ENCODE results near the gene GUCA1C. TPM values are rescaled to one million over a fixed set of nuclear protein-coding genes. Genes with fewer than 3 reads are reported as not detected.

The GUCA1C gene, protein sequence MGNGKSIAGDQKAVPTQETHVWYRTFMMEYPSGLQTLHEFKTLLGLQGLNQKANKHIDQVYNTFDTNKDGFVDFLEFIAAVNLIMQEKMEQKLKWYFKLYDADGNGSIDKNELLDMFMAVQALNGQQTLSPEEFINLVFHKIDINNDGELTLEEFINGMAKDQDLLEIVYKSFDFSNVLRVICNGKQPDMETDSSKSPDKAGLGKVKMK
- not detected for total RNA-seq

DNA sequence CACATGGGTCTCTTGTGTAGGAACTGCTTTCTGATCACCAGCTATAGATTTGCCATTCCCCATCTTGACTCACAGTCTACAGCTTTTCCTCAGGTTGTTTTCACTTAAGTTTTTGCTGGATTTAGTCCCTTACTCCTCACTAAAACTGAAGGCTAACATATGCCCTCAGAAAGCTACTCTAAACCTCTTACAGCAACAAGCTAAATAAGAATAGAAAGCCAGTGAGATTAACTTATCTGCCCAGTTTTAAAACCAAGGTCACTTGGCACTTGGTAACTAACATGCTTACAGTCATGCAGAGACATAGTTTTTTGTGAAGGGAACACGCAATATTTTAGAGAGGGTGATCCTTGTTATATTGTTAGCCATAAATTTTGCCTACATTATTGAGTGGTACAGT lies at the start of gene GUCA1C:
TSS of gene GUCA1C (minus strand) at position 180 of the 400 bp plus-strand sequence. CDS start at position 63, 117 bp downstream.
- intact Hi-C loops (cut with DNase I; ENCODE audit: low total_unique reads) = no loop called here
- TF ChIP-seq POLR2A (IDR thresholded peaks at IDR 0.05) = no peak
- TF ChIP-seq, protein P1, sequence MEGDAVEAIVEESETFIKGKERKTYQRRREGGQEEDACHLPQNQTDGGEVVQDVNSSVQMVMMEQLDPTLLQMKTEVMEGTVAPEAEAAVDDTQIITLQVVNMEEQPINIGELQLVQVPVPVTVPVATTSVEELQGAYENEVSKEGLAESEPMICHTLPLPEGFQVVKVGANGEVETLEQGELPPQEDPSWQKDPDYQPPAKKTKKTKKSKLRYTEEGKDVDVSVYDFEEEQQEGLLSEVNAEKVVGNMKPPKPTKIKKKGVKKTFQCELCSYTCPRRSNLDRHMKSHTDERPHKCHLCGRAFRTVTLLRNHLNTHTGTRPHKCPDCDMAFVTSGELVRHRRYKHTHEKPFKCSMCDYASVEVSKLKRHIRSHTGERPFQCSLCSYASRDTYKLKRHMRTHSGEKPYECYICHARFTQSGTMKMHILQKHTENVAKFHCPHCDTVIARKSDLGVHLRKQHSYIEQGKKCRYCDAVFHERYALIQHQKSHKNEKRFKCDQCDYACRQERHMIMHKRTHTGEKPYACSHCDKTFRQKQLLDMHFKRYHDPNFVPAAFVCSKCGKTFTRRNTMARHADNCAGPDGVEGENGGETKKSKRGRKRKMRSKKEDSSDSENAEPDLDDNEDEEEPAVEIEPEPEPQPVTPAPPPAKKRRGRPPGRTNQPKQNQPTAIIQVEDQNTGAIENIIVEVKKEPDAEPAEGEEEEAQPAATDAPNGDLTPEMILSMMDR (IDR thresholded peaks at IDR 0.05) = no peak
- Histone ChIP-seq H3K27me3 (no peaks in the 10 kb centered on the region), H3K4me3 (no peak within 1 kb of the TSS), H3K4me1 (no peaks in the 10 kb centered on the region), H3K27ac (no peak within 1 kb of the TSS), H3K36me3 (no peaks in the 10 kb centered on the region), H3K9me3 (no peaks in the 10 kb centered on the region)
- DNase-seq = no peak

DNA sequence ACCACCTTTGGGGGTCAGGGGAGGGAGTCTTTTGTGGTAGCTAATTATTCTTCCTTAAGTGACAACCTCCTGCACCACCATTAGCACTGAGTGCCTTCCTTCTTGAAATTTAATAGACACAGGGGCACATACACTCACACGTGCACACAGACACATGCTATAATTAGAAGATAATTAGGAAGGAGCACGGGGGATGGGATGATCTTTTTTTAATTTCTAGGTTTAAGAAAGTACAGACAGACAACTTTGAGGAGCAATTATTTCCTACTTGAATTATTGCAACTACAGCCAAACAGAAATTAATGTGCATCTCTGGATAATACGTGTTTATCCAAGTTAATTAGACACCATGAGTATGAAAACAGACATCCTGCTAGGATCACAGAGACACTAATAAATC lies 44.8 kb upstream of the GUCA1C start:
- Histone ChIP-seq H3K4me3 (no peak overlapping the region), H3K27ac (no peak overlapping the region), H3K36me3 (no peaks in the 10 kb centered on the region), H3K9me3 (no peaks in the 10 kb centered on the region), H3K4me1 (no peaks in the 10 kb centered on the region), H3K27me3 (no peaks in the 10 kb centered on the region)
- no peak for DNase-seq
- intact Hi-C loops (cut with DNase I; ENCODE audit: low total_unique reads) = no loop called here
- TF ChIP-seq, protein P1 (IDR thresholded peaks at IDR 0.05) = no peak
- no peak for TF ChIP-seq POLR2A (IDR thresholded peaks at IDR 0.05)

DNA sequence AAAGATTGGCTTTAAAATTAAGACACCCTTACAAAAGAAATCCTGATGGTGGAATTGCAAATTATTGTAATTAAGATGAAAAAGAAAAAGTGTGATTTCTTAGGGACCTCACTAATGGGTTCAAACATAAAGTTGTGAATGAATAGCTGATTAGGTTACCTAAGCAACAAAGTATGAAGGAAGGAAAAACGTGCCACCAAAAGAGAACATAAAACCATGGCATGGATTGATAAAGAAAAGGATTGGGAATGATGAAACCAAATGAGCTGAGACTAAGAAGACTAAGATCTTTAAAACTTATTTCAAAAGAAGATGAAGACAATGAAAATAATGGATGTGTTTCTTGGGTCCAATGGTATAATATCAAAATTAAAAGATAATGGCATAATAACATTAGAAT lies 32.2 kb upstream of the GUCA1C start:
- TF ChIP-seq POLR2A (IDR thresholded peaks at IDR 0.05) = no peak
- TF ChIP-seq, protein P1 (IDR thresholded peaks at IDR 0.05) = no peak
- no peak for DNase-seq
- intact Hi-C loops (cut with DNase I; ENCODE audit: low total_unique reads) = no loop called here
- Histone ChIP-seq H3K27me3 (no peaks in the 10 kb centered on the region), H3K4me3 (no peak overlapping the region), H3K36me3 (no peaks in the 10 kb centered on the region), H3K9me3 (no peaks in the 10 kb centered on the region), H3K4me1 (no peaks in the 10 kb centered on the region), H3K27ac (no peak overlapping the region)

DNA sequence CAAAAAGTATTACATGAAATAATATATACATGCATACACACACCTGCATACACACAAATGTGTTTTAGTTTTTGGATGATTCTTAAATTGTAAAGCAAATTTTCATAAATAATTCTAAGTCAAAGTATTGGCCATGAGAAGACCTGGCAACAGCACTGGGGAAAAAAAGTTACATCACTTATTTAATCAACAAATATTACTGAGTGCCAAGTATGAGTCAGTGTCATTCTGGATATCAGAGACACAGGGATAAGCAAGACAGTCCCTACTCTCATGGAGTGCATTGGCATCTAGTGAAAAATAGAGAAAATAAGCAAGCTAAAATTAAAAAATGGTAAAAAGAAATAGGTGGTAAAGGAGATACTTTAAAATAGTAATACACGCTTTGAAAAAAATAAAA lies 29.4 kb upstream of the GUCA1C start:
- TF ChIP-seq, protein P1 (IDR thresholded peaks at IDR 0.05) = no peak
- no peak for TF ChIP-seq POLR2A (IDR thresholded peaks at IDR 0.05)
- DNase-seq = no peak

DNA sequence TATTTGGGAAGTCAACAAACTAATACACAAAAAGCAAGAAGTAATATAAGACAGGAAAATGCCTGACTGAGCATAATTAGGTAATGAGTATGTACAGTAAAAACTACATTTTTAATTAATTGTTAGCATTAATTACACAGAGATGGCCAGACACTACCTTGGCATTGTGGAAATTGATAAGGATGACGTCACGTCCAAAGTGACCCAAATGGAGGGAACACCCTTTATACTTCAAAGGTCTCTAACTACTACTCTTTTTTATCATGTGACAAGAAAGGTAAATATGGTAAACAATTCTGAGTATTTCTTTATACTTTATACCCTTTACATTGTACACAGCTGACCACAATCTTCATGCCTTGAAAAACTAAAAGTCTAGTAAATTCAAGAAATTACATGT lies 22.4 kb upstream of the GUCA1C start:
- no peaks in the 10 kb centered on the region for H3K4me1 ChIP-seq
- DNase-seq = no peak
- H3K4me3 ChIP-seq = no peak overlapping the region
- H3K9me3 ChIP-seq = no peaks in the 10 kb centered on the region
- no peaks in the 10 kb centered on the region for H3K36me3 ChIP-seq
- no peaks in the 10 kb centered on the region for H3K27me3 ChIP-seq
- H3K27ac ChIP-seq = no peak overlapping the region
- intact Hi-C loops (cut with DNase I; ENCODE audit: low total_unique reads) = no loop called here
- TF ChIP-seq, protein P1 (IDR thresholded peaks at IDR 0.05) = no peak
- no peak for TF ChIP-seq POLR2A (IDR thresholded peaks at IDR 0.05)

More for the DNA sequence above, 29.4 kb upstream of the GUCA1C start:
- no peak overlapping the region for H3K27ac ChIP-seq
- intact Hi-C loops (cut with DNase I; ENCODE audit: low total_unique reads) = no loop called here
- no peaks in the 10 kb centered on the region for H3K27me3 ChIP-seq
- H3K4me1 ChIP-seq = no peaks in the 10 kb centered on the region
- no peaks in the 10 kb centered on the region for H3K9me3 ChIP-seq
- no peaks in the 10 kb centered on the region for H3K36me3 ChIP-seq
- no peak overlapping the region for H3K4me3 ChIP-seq
